HFFc6 (cell line): ENCODE measurements around the gene RPP25L. TPM values are rescaled to one million over a fixed set of nuclear protein-coding genes. Genes with fewer than 3 reads are reported as not detected.

Experiments used
- DNase-seq: peaks from one replicate; pipeline ENCODE4 v3.0.0-alpha.2; 2018
- H3K27ac Mint-ChIP-seq: 2 replicates; pipeline ENCODE4 v1.8.0; 2020; ENCODE audit warnings: mild to moderate bottlenecking, mixed read lengths
- H3K27me3 Mint-ChIP-seq: 2 replicates; pipeline ENCODE4 v1.8.0; 2021; ENCODE audit warnings: mild to moderate bottlenecking, moderate library complexity, mixed read lengths; ENCODE audit not compliant: insufficient read depth
- H3K36me3 Mint-ChIP-seq: 2 replicates; pipeline ENCODE4 v1.8.0; 2021; ENCODE audit warnings: low read depth, mixed read lengths
- H3K4me1 Mint-ChIP-seq: 2 replicates; pipeline ENCODE4 v1.8.0; 2020; ENCODE audit warnings: low read depth, mixed read lengths
- H3K4me3 Mint-ChIP-seq: 2 replicates; pipeline ENCODE4 v1.8.0; 2020; ENCODE audit warnings: mild to moderate bottlenecking, moderate library complexity, mixed read lengths
- H3K9me3 Mint-ChIP-seq: 2 replicates; pipeline ENCODE4 v1.8.0; 2020; ENCODE audit warnings: mild to moderate bottlenecking, mixed read lengths
- CTCF ChIP-seq: fragments of 200-600 bp; sonication (generic); IDR thresholded peaks from 2 replicates; pipeline ENCODE4 v1.5.0; 2021; ENCODE audit warnings: antibody characterized with exemption, mild to moderate bottlenecking
- total RNA-seq, 6 experiments: library from RNA; stranded (reverse); fragmentation: NEBNext Ultra II Directional; extraction: Animal tissue kit (Norgen Biotek cat#: 25700); gene quantifications; 2 replicates in 1 of 6; 3 replicates in 5 of 6; pipeline ENCODE4 v1.2.3, GENCODE V29; 2021

The RPP25L gene
- total RNA-seq, 6 experiments from 2014 or later = 16.1 to 22.0 (median 19.6) TPM

DNA sequence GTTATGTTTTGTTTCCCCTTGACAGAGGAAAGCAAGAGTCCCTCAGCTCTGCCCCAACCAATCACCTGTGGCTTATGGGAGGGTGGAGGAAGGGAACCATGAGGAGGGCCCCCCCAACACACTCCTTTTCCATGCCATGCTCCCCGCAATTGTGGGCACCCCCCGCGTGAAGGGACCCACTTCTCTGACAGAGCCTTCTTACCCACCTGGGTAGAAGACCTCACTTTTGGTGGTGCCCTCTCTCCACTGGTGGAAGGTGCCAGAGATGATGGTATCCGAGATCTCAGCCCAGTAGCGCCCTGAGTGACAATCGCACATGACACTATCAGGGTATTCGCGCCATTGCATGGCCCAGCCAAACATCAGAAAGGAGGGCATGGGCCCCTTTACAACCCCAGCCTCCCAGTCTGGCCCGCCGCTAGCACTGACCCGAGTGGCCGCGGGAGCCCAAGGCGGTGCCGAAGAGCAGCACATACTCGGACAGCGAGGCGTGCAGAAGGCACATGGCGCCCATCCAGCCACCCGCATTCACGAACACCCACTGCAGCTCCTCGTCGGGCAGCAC, 25.0 kb upstream of the RPP25L start:
- Mint-ChIP-seq H3K4me1 (peaks cover 35% of the 10 kb centered on the region), H3K27ac (peak overlapping the region; percentile 68), H3K27me3 (peaks cover 2% of the 10 kb centered on the region; the same call in 1 of the 2 replicates), H3K36me3 (peaks cover 11% of the 10 kb centered on the region; the same call in 1 of the 2 replicates), H3K9me3 (no peaks in the 10 kb centered on the region), H3K4me3 (peak overlapping the region; percentile 96)
- TF ChIP-seq CTCF = no peak
- no peak for DNase-seq

GRCh38 chr9:34635556-34635955, 23.7 kb upstream of the RPP25L start:
- Mint-ChIP-seq H3K27ac (no peak overlapping the region), H3K4me3 (peak overlapping the region; percentile 74), H3K27me3 (peaks cover 9% of the 10 kb centered on the region), H3K4me1 (peaks cover 32% of the 10 kb centered on the region), H3K9me3 (no peaks in the 10 kb centered on the region), H3K36me3 (peaks cover 11% of the 10 kb centered on the region; the same call in 1 of the 2 replicates)
- TF ChIP-seq CTCF = no peak
- DNase-seq = no peak

GRCh38 chr9:34634551-34635248, 22.8 kb upstream of the RPP25L start:
- TF ChIP-seq CTCF = no peak
- H3K4me3 Mint-ChIP-seq = no peak overlapping the region

GRCh38 chr9:34633851-34634550, 22.1 kb upstream of the RPP25L start:
- Mint-ChIP-seq H3K27me3 (peaks cover 21% of the 10 kb centered on the region), H3K4me1 (peaks cover 35% of the 10 kb centered on the region), H3K27ac (no peak overlapping the region), H3K4me3 (no peak overlapping the region), H3K9me3 (no peaks in the 10 kb centered on the region), H3K36me3 (peaks cover 11% of the 10 kb centered on the region; the same call in 1 of the 2 replicates)
- peak; percentile 62 for DNase-seq
- TF ChIP-seq CTCF = peak; percentile 96

More at GRCh38 chr9:34634551-34635248, 22.8 kb upstream of the RPP25L start:
- Mint-ChIP-seq H3K27ac (no peak overlapping the region), H3K4me1 (peaks cover 36% of the 10 kb centered on the region), H3K9me3 (no peaks in the 10 kb centered on the region), H3K27me3 (peaks cover 16% of the 10 kb centered on the region), H3K36me3 (peaks cover 11% of the 10 kb centered on the region; the same call in 1 of the 2 replicates)
- no peak for DNase-seq

- Mint-ChIP-seq H3K4me3 (no peak overlapping the region), H3K27me3 (peaks cover 26% of the 10 kb centered on the region), H3K27ac (no peak overlapping the region), H3K36me3 (peaks cover 11% of the 10 kb centered on the region; the same call in 1 of the 2 replicates), H3K9me3 (no peaks in the 10 kb centered on the region), H3K4me1 (peaks cover 34% of the 10 kb centered on the region)
- DNase-seq = no peak
- no peak for TF ChIP-seq CTCF
Measured at GRCh38 chr9:34633166-34633565, 21.3 kb upstream of the RPP25L start.
